Natural killer cell (primary cell): Measurements from ENCODE around the gene ELP4. TPM values are rescaled to one million over a fixed set of nuclear protein-coding genes. Genes with fewer than 3 reads are reported as not detected.

Experiments used
- ATAC-seq, 3 donors: fragments of 150-1000 bp in 2 of 3; fragments of 200-7000 bp in 1 of 3; cut with Tn5 transposase; 1 replicate in 1 of 3; 2 replicates in 2 of 3; pipeline ENCODE4 v1.10.0; 2021; ENCODE audit warnings: mild to moderate bottlenecking in 2 of 3, moderate library complexity in 2 of 3
- DNase-seq, 2 donors: peaks; one replicate each; pipeline versions ENCODE4 v3.0.0 to v3.0.0-alpha.2; 2013 to 2021; ENCODE audit warnings: mixed read lengths in 1 of 2
- H3K27ac ChIP-seq: one replicate; pipeline ENCODE4 v1.5.1; 2013; ENCODE audit warnings: mild to moderate bottlenecking, low read length
- H3K27me3 ChIP-seq: one replicate; pipeline ENCODE4 v1.6.1; 2013; ENCODE audit warnings: low read length; ENCODE audit not compliant: control insufficient read depth, insufficient read depth
- H3K36me3 ChIP-seq: one replicate; pipeline ENCODE4 v1.6.1; 2013; ENCODE audit warnings: low read length; ENCODE audit not compliant: control insufficient read depth, insufficient read depth
- H3K4me1 ChIP-seq: one replicate; pipeline ENCODE4 v1.6.1; 2013; ENCODE audit warnings: low read length; ENCODE audit not compliant: control insufficient read depth, insufficient read depth
- H3K4me3 ChIP-seq: one replicate; pipeline ENCODE4 v1.5.1; 2013; ENCODE audit warnings: low read length
- H3K9me3 ChIP-seq: one replicate; pipeline ENCODE4 v1.6.1; 2013; ENCODE audit warnings: low read length; ENCODE audit not compliant: control insufficient read depth, insufficient read depth
- H3K27ac Mint-ChIP-seq, 2 donors: one replicate each; pipeline ENCODE4 v1.8.0; 2022; ENCODE audit warnings: mild to moderate bottlenecking in 2 of 2, mixed read lengths in 2 of 2, moderate library complexity in 1 of 2
- H3K27me3 Mint-ChIP-seq, 2 donors: one replicate each; pipeline ENCODE4 v1.8.0; 2022; ENCODE audit warnings: low read depth in 2 of 2, mixed read lengths in 2 of 2
- H3K36me3 Mint-ChIP-seq: one replicate; pipeline ENCODE4 v1.8.0; 2022; ENCODE audit warnings: mixed read lengths
- H3K4me1 Mint-ChIP-seq, 2 donors: one replicate each; pipeline ENCODE4 v1.8.0; 2022; ENCODE audit warnings: mixed read lengths in 2 of 2
- H3K4me3 Mint-ChIP-seq: one replicate; pipeline ENCODE4 v1.8.0; 2022; ENCODE audit warnings: mild to moderate bottlenecking, moderate library complexity, mixed read lengths
- H3K9me3 Mint-ChIP-seq, 2 donors: one replicate each; pipeline ENCODE4 v1.8.0; 2022; ENCODE audit warnings: mixed read lengths in 2 of 2
- CTCF ChIP-seq: fragments of 200-600 bp; IDR thresholded peaks from one replicate; pipeline ENCODE4 v1.8.0; 2022; ENCODE audit warnings: antibody characterized with exemption
- WGBS: methylation state at CpG from one replicate; pipeline ENCODE4 v1.1.7; 2013; ENCODE audit warnings: missing lambda C conversion rate; ENCODE audit not compliant: insufficient coverage; 5-methylcytosine and 5-hydroxymethylcytosine counted together
- intact Hi-C: fragments of 100-400 bp; cut with micrococcal nuclease; formaldehyde crosslinking; loops from one replicate; pipeline ENCODE4 v1.14.2; 2022
- total RNA-seq, 4 donors: library from RNA; stranded (reverse); fragments of 120-200 nt in 1 of 4; gene quantifications; one replicate each; pipeline versions ENCODE4 v1.2.3 to v1.2.4, GENCODE V29; 2013 to 2022

The ELP4 gene
- total RNA-seq, 3 donors from 2014 or later (not counting 1 experiment from before 2014, with no cell fraction given), result 22.8 to 29.6 (median 23.4) TPM

GRCh38 chr11:31770011-31770700 lies 260.6 kb downstream of the ELP4 start:
- Histone ChIP-seq H3K27ac (no peak overlapping the region), H3K36me3 (no peaks in the 10 kb centered on the region), H3K9me3 (no peaks in the 10 kb centered on the region), H3K27me3 (no peaks in the 10 kb centered on the region), H3K4me1 (no peaks in the 10 kb centered on the region), H3K4me3 (no peak overlapping the region)
- intact Hi-C loops, result no loop called here
- WGBS, result 97% methylated on average over 3 of the region's 3 CpGs
- Mint-ChIP-seq H3K4me1 (no peaks in the 10 kb centered on the region), H3K4me3 (no peak overlapping the region), H3K36me3 (no peaks in the 10 kb centered on the region), H3K27me3 (no peaks in the 10 kb centered on the region), H3K9me3 (no peaks in the 10 kb centered on the region), H3K27ac (no peak overlapping the region)
- DNase-seq, result no peak
- no peak for ATAC-seq
- TF ChIP-seq CTCF, result no peak

DNA sequence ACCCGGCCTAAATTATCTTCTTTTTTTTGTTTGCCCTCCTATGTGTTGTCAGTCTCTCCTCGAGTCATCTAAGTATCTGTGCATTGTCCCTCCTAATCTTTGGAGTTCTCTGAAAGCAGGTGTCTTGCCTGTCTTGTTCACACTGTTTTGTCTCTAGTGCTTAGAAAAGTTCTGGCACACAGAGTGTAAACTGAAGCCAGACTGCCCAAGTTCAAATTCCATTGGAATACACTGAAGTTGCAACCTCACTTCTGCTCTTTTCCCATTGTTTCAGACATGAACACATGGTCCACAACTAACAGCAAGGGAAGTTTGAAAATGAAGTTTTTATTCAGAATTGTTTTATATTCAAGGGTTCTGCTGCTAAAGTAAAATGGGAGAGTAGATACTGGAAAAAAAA lies 262.8 kb downstream of the ELP4 start:
- Histone ChIP-seq H3K4me1 (no peaks in the 10 kb centered on the region), H3K27me3 (no peaks in the 10 kb centered on the region), H3K36me3 (no peaks in the 10 kb centered on the region), H3K9me3 (no peaks in the 10 kb centered on the region), H3K4me3 (no peak overlapping the region), H3K27ac (no peak overlapping the region)
- 100% methylated on average over 2 of the region's 2 CpGs for WGBS
- H3K4me3 Mint-ChIP-seq, result no peak overlapping the region
- no peaks in the 10 kb centered on the region for H3K4me1 Mint-ChIP-seq
- no peak overlapping the region for H3K27ac Mint-ChIP-seq
- H3K27me3 Mint-ChIP-seq, result no peaks in the 10 kb centered on the region
- DNase-seq (no peak), ATAC-seq (no peak)
- H3K36me3 Mint-ChIP-seq, result no peaks in the 10 kb centered on the region
- no peaks in the 10 kb centered on the region for H3K9me3 Mint-ChIP-seq
- intact Hi-C loops, result no loop called here
- no peak for TF ChIP-seq CTCF

DNA sequence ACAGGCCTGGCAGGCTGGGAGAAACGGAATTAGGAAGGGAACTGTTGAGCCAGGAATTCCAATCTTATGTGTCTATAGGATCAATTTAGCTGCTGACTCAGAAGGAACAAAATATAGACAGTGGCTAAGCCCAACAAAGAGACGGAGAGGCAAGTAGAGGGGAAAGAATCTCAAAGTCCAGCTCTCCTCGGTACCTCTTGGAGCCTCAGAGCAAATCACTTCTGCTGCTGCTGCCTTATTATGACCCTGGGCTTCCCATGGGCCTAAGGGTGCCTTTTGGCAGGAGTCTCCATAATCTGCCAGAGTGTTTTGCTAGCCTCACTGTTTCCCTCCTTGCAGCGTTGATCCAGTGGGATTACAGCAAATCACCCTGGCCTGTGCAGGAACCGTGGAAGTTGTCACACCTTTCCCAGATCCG lies 269.8 kb downstream of the ELP4 start:
- H3K36me3 Mint-ChIP-seq, result no peaks in the 10 kb centered on the region
- Histone ChIP-seq H3K4me3 (no peak overlapping the region), H3K4me1 (no peaks in the 10 kb centered on the region), H3K27ac (no peak overlapping the region), H3K9me3 (no peaks in the 10 kb centered on the region), H3K36me3 (no peaks in the 10 kb centered on the region), H3K27me3 (no peaks in the 10 kb centered on the region)
- TF ChIP-seq CTCF, result no peak
- H3K27me3 Mint-ChIP-seq, result no peaks in the 10 kb centered on the region
- 92% methylated on average over 6 of the region's 6 CpGs for WGBS
- no peak for ATAC-seq
- no peak overlapping the region for H3K4me3 Mint-ChIP-seq
- no peaks in the 10 kb centered on the region for H3K9me3 Mint-ChIP-seq
- intact Hi-C loops, result no loop called here
- no peak for DNase-seq
- H3K27ac Mint-ChIP-seq, result no peak overlapping the region
- no peaks in the 10 kb centered on the region for H3K4me1 Mint-ChIP-seq

- no peaks in the 10 kb centered on the region for H3K27me3 Mint-ChIP-seq
- H3K9me3 ChIP-seq, result no peaks in the 10 kb centered on the region
- WGBS, result 98% methylated on average over 4 of the region's 4 CpGs
- no peaks in the 10 kb centered on the region for H3K27me3 ChIP-seq
- no peaks in the 10 kb centered on the region for H3K4me1 ChIP-seq
- H3K4me3 Mint-ChIP-seq, result no peak overlapping the region
- DNase-seq (no peak), ATAC-seq (no peak)
- intact Hi-C loops, result no loop called here
- no peaks in the 10 kb centered on the region for H3K4me1 Mint-ChIP-seq
- no peaks in the 10 kb centered on the region for H3K36me3 ChIP-seq
- H3K4me3 ChIP-seq, result no peak overlapping the region
- TF ChIP-seq CTCF, result no peak
- no peak overlapping the region for H3K27ac Mint-ChIP-seq
- H3K36me3 Mint-ChIP-seq, result no peaks in the 10 kb centered on the region
- no peak overlapping the region for H3K27ac ChIP-seq
- H3K9me3 Mint-ChIP-seq, result no peaks in the 10 kb centered on the region
These were observed 270.5 kb downstream of the ELP4 start for GRCh38 chr11:31780078-31780477.
